ENCODE data around the gene AKR7A2. TPM values are rescaled to one million over a fixed set of nuclear protein-coding genes. Genes with fewer than 3 reads are reported as not detected.
"Not testable (repeated sequence)": the region's sequence is repeated elsewhere in the genome, so short reads cannot be mapped to it uniquely, and the experiment has no call there.

Gene AKR7A2
- total RNA-seq, 3 donors from 2014 or later: 57.9 to 85.2 (median 72.1) TPM

DNA sequence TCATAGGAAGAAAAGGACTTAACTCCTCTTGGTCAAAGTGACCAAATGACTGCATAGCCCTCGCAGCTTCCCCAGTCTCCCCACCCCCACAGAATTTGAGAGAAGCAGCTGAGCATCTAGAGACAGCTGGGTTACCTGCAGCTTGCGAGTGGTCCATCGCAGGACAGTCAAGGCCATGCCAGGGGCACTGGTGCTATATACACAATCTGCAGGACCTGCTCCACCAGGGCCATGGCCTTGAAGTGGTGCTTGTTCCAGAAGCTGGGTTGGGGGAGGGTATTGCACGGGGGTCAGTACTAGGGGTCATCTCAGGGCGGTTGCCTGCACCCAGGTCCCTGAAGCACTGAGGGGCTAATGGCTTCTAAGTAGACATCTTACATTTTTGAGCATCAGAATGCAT is 49.9 kb downstream of the AKR7A2 start:
- TF ChIP-seq, protein P1, sequence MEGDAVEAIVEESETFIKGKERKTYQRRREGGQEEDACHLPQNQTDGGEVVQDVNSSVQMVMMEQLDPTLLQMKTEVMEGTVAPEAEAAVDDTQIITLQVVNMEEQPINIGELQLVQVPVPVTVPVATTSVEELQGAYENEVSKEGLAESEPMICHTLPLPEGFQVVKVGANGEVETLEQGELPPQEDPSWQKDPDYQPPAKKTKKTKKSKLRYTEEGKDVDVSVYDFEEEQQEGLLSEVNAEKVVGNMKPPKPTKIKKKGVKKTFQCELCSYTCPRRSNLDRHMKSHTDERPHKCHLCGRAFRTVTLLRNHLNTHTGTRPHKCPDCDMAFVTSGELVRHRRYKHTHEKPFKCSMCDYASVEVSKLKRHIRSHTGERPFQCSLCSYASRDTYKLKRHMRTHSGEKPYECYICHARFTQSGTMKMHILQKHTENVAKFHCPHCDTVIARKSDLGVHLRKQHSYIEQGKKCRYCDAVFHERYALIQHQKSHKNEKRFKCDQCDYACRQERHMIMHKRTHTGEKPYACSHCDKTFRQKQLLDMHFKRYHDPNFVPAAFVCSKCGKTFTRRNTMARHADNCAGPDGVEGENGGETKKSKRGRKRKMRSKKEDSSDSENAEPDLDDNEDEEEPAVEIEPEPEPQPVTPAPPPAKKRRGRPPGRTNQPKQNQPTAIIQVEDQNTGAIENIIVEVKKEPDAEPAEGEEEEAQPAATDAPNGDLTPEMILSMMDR (IDR thresholded peaks at IDR 0.05): no peak
- Histone ChIP-seq H3K36me3 (ENCODE audit: low read depth) (peaks cover 3% of the 10 kb centered on the region), H3K4me3 (no peak overlapping the region), H3K4me1 (ENCODE audit: low read depth) (peaks cover 8% of the 10 kb centered on the region), H3K9me3 (no peaks in the 10 kb centered on the region)
- intact Hi-C loops (cut with DNase I, micrococcal nuclease): no loop called here
- DNase-seq (no peak), ATAC-seq (no peak)

DNA sequence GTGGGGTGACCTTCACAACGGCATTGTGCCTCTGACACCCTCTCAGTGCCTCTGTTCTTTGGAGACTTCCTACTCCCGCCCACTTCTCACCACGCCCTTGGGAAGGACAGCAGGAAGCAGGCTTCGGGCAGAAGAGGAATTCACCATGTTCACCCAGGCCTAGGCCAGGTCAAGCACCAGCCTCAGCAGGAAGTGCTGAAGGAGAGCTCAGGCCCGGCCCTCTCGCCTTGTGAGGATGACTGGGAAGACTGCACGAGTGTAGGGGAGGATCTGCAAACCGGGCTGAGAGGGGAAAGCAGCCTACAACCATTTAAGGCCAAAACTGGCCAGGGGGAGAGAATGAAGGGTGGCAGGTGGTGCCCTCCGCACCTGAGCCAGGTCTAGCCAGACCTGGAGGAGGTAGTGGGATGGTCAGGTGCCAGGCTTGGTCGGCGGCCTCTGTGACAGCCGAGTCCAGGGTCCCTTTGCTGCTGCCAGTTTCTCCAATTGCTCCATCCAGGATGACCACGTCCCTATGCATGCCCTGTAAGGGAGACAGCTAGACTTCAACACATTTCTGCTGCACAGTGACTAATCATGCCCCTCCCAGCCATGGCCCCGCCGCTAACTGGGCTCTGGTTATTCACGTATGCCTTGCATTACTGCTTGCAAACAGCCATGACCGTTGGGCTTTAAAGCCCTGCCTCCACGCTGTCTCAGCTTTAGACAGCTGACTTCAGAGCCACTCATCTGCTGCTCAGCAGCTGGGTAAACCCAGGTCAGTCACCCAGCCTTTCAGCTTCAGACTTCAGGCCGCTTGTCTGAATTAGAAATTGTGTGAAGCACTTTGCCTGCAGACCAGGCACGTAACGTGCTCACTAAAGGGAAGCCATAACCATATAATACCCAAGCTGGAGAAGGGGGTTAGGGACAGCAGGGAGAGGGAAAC is 51.5 kb downstream of the AKR7A2 start:
- TF ChIP-seq, protein P1 (IDR thresholded peaks at IDR 0.05): no peak
- peak; percentile 88 for ATAC-seq
- H3K4me3 ChIP-seq: no peak overlapping the region
- H3K9me3 ChIP-seq: no peaks in the 10 kb centered on the region
- peaks cover 4% of the 10 kb centered on the region for H3K36me3 ChIP-seq (ENCODE audit: low read depth)
- DNase-seq: peak; percentile 41 to 63 (median 54)
- intact Hi-C loops (cut with DNase I, micrococcal nuclease): no loop called here
- H3K4me1 ChIP-seq (ENCODE audit: low read depth): peaks cover 8% of the 10 kb centered on the region

DNA sequence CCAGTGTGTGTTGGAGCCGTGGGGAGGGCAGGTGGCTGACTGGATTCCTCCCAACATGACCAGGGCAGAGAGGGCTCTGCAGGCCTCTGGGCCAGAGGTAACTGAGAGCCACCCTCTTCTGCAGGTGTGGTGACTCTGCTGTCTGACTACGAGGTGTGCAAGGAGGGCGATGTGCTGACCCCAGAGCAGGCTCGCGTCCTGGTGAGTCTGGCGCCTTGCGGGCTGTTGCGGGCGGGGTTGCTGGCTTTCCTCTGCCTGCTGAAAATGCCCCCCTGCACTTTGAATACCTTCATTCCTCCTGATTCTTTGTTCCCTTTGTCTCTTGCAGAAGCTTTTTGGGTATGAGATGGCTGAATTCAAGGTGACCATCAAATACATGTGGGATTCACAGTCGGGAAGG is 53.6 kb downstream of the AKR7A2 start:
- Histone ChIP-seq H3K4me3 (no peak overlapping the region), H3K4me1 (ENCODE audit: low read depth) (peaks cover 11% of the 10 kb centered on the region), H3K36me3 (ENCODE audit: low read depth) (peaks cover 4% of the 10 kb centered on the region), H3K9me3 (no peaks in the 10 kb centered on the region)
- DNase-seq: no peak
- ATAC-seq: no peak
- intact Hi-C loops (cut with DNase I, micrococcal nuclease): no loop called here
- TF ChIP-seq, protein P1 (IDR thresholded peaks at IDR 0.05): no peak

DNA sequence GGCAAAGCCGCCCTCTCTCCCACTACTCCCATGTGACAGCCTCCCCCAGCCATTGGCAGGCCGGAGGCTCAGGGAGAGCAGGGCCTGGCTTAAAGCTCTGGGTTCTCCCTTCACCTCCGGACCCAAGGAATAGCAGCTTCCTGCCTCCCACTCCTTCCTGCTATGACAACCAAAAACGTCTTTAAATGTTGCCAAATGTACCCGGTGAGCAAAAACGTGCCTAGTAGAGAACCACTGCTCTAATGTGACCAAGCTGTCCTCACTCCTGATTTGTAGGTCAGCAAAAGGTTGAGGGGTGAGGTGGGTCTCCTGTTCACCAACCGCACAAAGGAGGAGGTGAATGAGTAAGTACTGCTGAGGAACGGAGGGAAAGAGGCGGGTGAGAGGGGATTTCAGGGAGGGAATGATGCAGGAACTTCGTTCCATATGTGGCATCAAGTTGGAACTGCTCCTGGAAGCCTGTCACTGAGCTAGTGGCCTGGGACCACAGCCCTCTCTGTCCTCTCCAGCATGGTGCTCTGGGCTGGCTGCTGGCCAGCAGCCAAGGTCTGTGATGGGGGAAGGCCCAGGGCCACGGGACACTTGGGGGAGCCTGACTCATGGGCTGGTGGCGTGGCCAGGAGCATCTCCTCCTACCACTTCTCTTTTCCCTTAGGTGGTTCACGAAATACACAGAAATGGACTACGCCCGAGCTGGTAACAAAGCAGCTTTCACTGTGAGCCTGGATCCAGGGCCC is 54.6 kb downstream of the AKR7A2 start:
- Histone ChIP-seq H3K9me3 (no peaks in the 10 kb centered on the region), H3K36me3 (ENCODE audit: low read depth) (peaks cover 4% of the 10 kb centered on the region), H3K4me3 (no peak overlapping the region), H3K4me1 (ENCODE audit: low read depth) (peaks cover 21% of the 10 kb centered on the region)
- TF ChIP-seq, protein P1 (IDR thresholded peaks at IDR 0.05): no peak
- no peak for DNase-seq
- ATAC-seq: no peak
- intact Hi-C loops (cut with DNase I, micrococcal nuclease): no loop called here

DNA sequence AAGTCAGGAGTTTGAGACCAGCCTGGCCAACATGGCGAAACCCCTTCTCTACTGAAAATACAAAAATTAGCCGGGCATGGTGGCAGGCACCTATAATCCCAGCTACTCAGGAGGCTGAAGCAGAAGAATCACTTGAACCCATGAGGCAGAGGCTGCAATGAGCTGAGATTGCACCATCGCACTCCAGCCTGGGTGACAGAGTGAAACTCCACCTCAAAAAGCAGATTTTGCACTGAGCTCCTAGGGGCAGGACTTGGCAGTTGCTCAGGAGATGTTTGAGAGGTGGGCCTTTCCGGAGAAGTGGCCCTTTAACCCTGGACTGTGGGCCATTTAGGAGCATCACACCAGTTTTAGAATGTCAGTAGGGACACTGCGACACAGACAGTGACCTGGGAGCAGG is 55.6 kb downstream of the AKR7A2 start:
- DNase-seq; H3K4me3 ChIP-seq; H3K36me3 ChIP-seq (ENCODE audit: low read depth); ATAC-seq; intact Hi-C loops (cut with DNase I, micrococcal nuclease); H3K9me3 ChIP-seq: not testable (repeated sequence)
- H3K4me1 ChIP-seq (ENCODE audit: low read depth): peaks cover 24% of the 10 kb centered on the region

DNA sequence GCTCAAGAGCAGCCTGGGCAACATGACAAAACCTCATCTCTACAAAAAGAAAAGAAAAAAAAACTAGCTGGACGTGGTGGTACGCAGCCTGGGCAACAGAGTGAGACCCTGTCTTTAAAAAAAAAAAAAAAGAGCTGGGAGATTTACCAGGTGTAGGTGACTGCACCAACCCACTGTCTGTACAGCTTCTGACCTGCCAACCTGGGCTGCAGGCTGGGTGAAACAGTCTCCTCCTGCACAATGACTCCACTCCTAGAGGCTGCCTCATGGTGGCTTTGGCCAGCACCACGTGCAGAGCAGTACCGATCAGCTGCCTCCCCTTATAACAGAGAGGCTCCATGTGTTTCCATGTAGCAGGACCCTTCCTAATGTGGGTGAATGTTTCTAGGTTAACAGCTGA is 56.7 kb downstream of the AKR7A2 start:
- H3K36me3 ChIP-seq (ENCODE audit: low read depth): peaks cover 4% of the 10 kb centered on the region
- H3K4me3 ChIP-seq: no peak overlapping the region
- no peaks in the 10 kb centered on the region for H3K9me3 ChIP-seq
- intact Hi-C loops (cut with DNase I, micrococcal nuclease): no loop called here
- DNase-seq (no peak), ATAC-seq (no peak)
- TF ChIP-seq, protein P1 (IDR thresholded peaks at IDR 0.05): no peak
- peaks cover 27% of the 10 kb centered on the region for H3K4me1 ChIP-seq (ENCODE audit: low read depth)

All from mucosa of descending colon (tissue), 3 donors.